NCI-H82 (cell line): ENCODE data around the gene PEX13.
A peak's percentile ranks its signal among the peaks of the same experiment; 100 is the strongest.
"Not testable (repeated sequence)": the region's sequence is repeated elsewhere in the genome, so short reads cannot be mapped to it uniquely, and the experiment has no call there.

Experiments used
- DNase-seq: peaks from one replicate; lab custom pipeline; 2025; lab: John Stamatoyannopoulos, UW

The PEX13 gene

GRCh38 chr2:61017556-61018317 lies at the start of gene PEX13, which contains the start of gene PUS10:
Gene PEX13 (plus strand): TSS chr2:61017720. CDS start chr2:61017760, 40 bp downstream.
Gene PUS10 (minus strand): TSS chr2:61018255. CDS start chr2:61011890, 6,365 bp downstream.
- peak; percentile 90 for DNase-seq

- DNase-seq = no peak
These were observed 44.4 kb upstream of the PEX13 start for GRCh38 chr2:60972889-60973656.

GRCh38 chr2:60973705-60974104 lies 43.8 kb upstream of the PEX13 start:
- DNase-seq = no peak

GRCh38 chr2:60974652-60975051 lies 42.9 kb upstream of the PEX13 start:
- DNase-seq = no peak

- DNase-seq = peak; percentile 66
These were observed 41.2 kb upstream of the PEX13 start for GRCh38 chr2:60976256-60976850.

- no peak for DNase-seq
These were observed 40.5 kb upstream of the PEX13 start for GRCh38 chr2:60976875-60977561.

- DNase-seq = no peak
These were observed 40.0 kb upstream of the PEX13 start for GRCh38 chr2:60977562-60977895.

GRCh38 chr2:60979231-60979630 lies 38.3 kb upstream of the PEX13 start:
- DNase-seq = no peak

- DNase-seq = no peak
These were observed 37.3 kb upstream of the PEX13 start for GRCh38 chr2:60980071-60980815.

GRCh38 chr2:60982066-60982465 lies 35.5 kb upstream of the PEX13 start:
- not testable (repeated sequence) for DNase-seq

GRCh38 chr2:60984720-60985119 lies 32.8 kb upstream of the PEX13 start:
- DNase-seq = no peak

- no peak for DNase-seq
These were observed 30.5 kb upstream of the PEX13 start for GRCh38 chr2:60987041-60987440.

GRCh38 chr2:60987656-60988055 lies 29.9 kb upstream of the PEX13 start:
- DNase-seq = not testable (repeated sequence)

GRCh38 chr2:60989259-60989658 lies 28.3 kb upstream of the PEX13 start:
- DNase-seq = no peak

- no peak for DNase-seq
These were observed 25.9 kb upstream of the PEX13 start for GRCh38 chr2:60991644-60992043.

GRCh38 chr2:60992985-60993392 lies 24.5 kb upstream of the PEX13 start:
- no peak for DNase-seq

GRCh38 chr2:60994131-60994530 lies 23.4 kb upstream of the PEX13 start:
- DNase-seq = no peak

- peak; percentile 75 for DNase-seq
These were observed 18.6 kb upstream of the PEX13 start for GRCh38 chr2:60998628-60999545.

- DNase-seq = no peak
These were observed 11.8 kb upstream of the PEX13 start for GRCh38 chr2:61005736-61006135.

GRCh38 chr2:61006486-61007105 lies 10.9 kb upstream of the PEX13 start:
- no peak for DNase-seq
